GM04504 (cell line): ENCODE data around the gene SMPDL3B.
A peak's percentile ranks its signal among the peaks of the same experiment; 100 is the strongest.

Source experiments
- DNase-seq: peaks from one replicate; pipeline ENCODE4 v3.0.0-alpha.2; 2012; ENCODE audit warnings: low read depth

The SMPDL3B gene

GRCh38 chr1:27940870-27941560 is 6.2 kb downstream of the SMPDL3B start:
- DNase-seq, result no peak

- DNase-seq, result no peak
Observed at GRCh38 chr1:27941671-27942540, 7.1 kb downstream of the SMPDL3B start.

GRCh38 chr1:27945020-27945419 is 10.2 kb downstream of the SMPDL3B start:
- no peak for DNase-seq

- no peak for DNase-seq
Observed at GRCh38 chr1:27949027-27949426, 14.2 kb downstream of the SMPDL3B start.

- DNase-seq, result no peak
Observed at GRCh38 chr1:27951396-27951795, 16.6 kb downstream of the SMPDL3B start.

GRCh38 chr1:27952147-27952546 is 17.3 kb downstream of the SMPDL3B start:
- DNase-seq, result no peak

GRCh38 chr1:27954186-27954585 is 19.4 kb downstream of the SMPDL3B start:
- DNase-seq, result no peak

- DNase-seq, result no peak
Observed at GRCh38 chr1:27955076-27955475, 20.3 kb downstream of the SMPDL3B start.

GRCh38 chr1:27956761-27957160 is 22.0 kb downstream of the SMPDL3B start:
- DNase-seq, result no peak

GRCh38 chr1:27957655-27958054 is 22.9 kb downstream of the SMPDL3B start:
- DNase-seq, result no peak

GRCh38 chr1:27958513-27958912 is 23.7 kb downstream of the SMPDL3B start:
- DNase-seq, result no peak

GRCh38 chr1:27959792-27960603 is 25.2 kb downstream of the SMPDL3B start, which contains the start of gene XKR8:
XKR8 (plus strand) TSS chr1:27959973; CDS start chr1:27960070, 97 bp downstream.
- peak; percentile 50 for DNase-seq

GRCh38 chr1:27960762-27961645 is 26.2 kb downstream of the SMPDL3B start:
- no peak for DNase-seq

- DNase-seq, result no peak
Observed at GRCh38 chr1:27961646-27962221, 26.9 kb downstream of the SMPDL3B start.

GRCh38 chr1:27963393-27963792 is 28.6 kb downstream of the SMPDL3B start:
- no peak for DNase-seq

- no peak for DNase-seq
Observed at GRCh38 chr1:27966402-27967105, 31.8 kb downstream of the SMPDL3B start.

GRCh38 chr1:27967106-27967883 is 32.5 kb downstream of the SMPDL3B start:
- no peak for DNase-seq

GRCh38 chr1:27967884-27968466 is 33.2 kb downstream of the SMPDL3B start:
- DNase-seq, result no peak

GRCh38 chr1:27968692-27969091 is 33.9 kb downstream of the SMPDL3B start:
- DNase-seq, result peak; percentile 92
